HG02943 (cell line): ENCODE results near the gene AGXT2.

ENCODE experiments used
- ATAC-seq: cut with Tn5 transposase; IDR thresholded peaks from one replicate; pipeline ENCODE4 v1.9.1; 2021; ENCODE audit warnings: mild to moderate bottlenecking, low read depth, moderate library complexity; ENCODE audit not compliant: unreplicated experiment

AGXT2 gene

GRCh38 chr5:35016174-35017051 is 31.3 kb downstream of the AGXT2 start:
- no peak for ATAC-seq

GRCh38 chr5:35015063-35015462 is 32.7 kb downstream of the AGXT2 start:
- no peak for ATAC-seq

- no peak for ATAC-seq
Observed at GRCh38 chr5:35012796-35013195, 35.0 kb downstream of the AGXT2 start.

GRCh38 chr5:35012365-35012764 is 35.4 kb downstream of the AGXT2 start:
- ATAC-seq = no peak

- ATAC-seq = no peak
Observed at GRCh38 chr5:35010676-35011075, 37.1 kb downstream of the AGXT2 start.

GRCh38 chr5:35009657-35010056 is 38.1 kb downstream of the AGXT2 start:
- ATAC-seq = no peak

GRCh38 chr5:35009019-35009418 is 38.7 kb downstream of the AGXT2 start:
- ATAC-seq = no peak

GRCh38 chr5:35004771-35005170 is 43.0 kb downstream of the AGXT2 start:
- ATAC-seq = no peak

GRCh38 chr5:35004200-35004599 is 43.5 kb downstream of the AGXT2 start:
- ATAC-seq = no peak

GRCh38 chr5:35003018-35003957 is 44.5 kb downstream of the AGXT2 start:
- ATAC-seq = no peak

- no peak for ATAC-seq
Observed at GRCh38 chr5:35002459-35002858, 45.3 kb downstream of the AGXT2 start.

- no peak for ATAC-seq
Observed at GRCh38 chr5:35001842-35002241, 45.9 kb downstream of the AGXT2 start.

- ATAC-seq = no peak
Observed at GRCh38 chr5:34998058-34998789, 49.5 kb downstream of the AGXT2 start.

GRCh38 chr5:34996261-34996660 is 51.5 kb downstream of the AGXT2 start:
- no peak for ATAC-seq

GRCh38 chr5:34993951-34994350 is 53.8 kb downstream of the AGXT2 start:
- ATAC-seq = no peak

- ATAC-seq = no peak
Observed at GRCh38 chr5:34991486-34992238, 56.1 kb downstream of the AGXT2 start.

- ATAC-seq = no peak
Observed at GRCh38 chr5:34986965-34987364, 60.8 kb downstream of the AGXT2 start.

GRCh38 chr5:34982823-34983222 is 64.9 kb downstream of the AGXT2 start:
- no peak for ATAC-seq

GRCh38 chr5:34978681-34979080 is 69.1 kb downstream of the AGXT2 start:
- peak; percentile 71 for ATAC-seq
